GM21723 (cell line): ENCODE measurements around the gene FAM110A.
"Not testable (repeated sequence)": the region's sequence is repeated elsewhere in the genome, so short reads cannot be mapped to it uniquely, and the experiment has no call there.

Experiments used
- ATAC-seq: cut with Tn5 transposase; IDR thresholded peaks from one replicate; pipeline ENCODE4 v1.9.1; 2021; ENCODE audit warnings: mild to moderate bottlenecking, moderate library complexity; ENCODE audit not compliant: unreplicated experiment

FAM110A gene

DNA sequence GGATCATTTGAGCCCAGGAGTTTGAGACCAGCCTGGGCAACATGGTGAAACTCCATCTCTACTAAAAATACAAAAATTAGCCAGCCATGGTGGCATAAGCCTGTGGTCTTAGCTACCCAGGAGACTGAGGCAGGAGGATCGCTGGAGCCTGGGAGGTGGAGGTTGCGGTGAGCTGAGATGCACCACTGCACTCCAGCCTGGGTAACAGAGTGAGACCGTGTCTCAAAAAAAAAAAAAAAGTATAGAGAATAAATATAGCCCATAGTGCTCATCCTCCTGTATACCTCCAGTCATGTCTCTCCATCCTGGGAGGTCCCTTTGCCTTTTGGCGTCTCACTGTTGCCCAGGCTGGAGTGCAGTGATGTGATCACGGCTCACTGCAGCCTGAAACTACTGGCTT, 58.9 kb downstream of the FAM110A start:
- not testable (repeated sequence) for ATAC-seq
